NCI-H1417 treated with DMSO at 0.1 percent for 48 hours (cell line): Measurements from ENCODE around the gene MAP2.

Source experiments
- DNase-seq: peaks from one replicate; lab custom pipeline; 2025; lab: John Stamatoyannopoulos, UW

Gene MAP2, protein sequence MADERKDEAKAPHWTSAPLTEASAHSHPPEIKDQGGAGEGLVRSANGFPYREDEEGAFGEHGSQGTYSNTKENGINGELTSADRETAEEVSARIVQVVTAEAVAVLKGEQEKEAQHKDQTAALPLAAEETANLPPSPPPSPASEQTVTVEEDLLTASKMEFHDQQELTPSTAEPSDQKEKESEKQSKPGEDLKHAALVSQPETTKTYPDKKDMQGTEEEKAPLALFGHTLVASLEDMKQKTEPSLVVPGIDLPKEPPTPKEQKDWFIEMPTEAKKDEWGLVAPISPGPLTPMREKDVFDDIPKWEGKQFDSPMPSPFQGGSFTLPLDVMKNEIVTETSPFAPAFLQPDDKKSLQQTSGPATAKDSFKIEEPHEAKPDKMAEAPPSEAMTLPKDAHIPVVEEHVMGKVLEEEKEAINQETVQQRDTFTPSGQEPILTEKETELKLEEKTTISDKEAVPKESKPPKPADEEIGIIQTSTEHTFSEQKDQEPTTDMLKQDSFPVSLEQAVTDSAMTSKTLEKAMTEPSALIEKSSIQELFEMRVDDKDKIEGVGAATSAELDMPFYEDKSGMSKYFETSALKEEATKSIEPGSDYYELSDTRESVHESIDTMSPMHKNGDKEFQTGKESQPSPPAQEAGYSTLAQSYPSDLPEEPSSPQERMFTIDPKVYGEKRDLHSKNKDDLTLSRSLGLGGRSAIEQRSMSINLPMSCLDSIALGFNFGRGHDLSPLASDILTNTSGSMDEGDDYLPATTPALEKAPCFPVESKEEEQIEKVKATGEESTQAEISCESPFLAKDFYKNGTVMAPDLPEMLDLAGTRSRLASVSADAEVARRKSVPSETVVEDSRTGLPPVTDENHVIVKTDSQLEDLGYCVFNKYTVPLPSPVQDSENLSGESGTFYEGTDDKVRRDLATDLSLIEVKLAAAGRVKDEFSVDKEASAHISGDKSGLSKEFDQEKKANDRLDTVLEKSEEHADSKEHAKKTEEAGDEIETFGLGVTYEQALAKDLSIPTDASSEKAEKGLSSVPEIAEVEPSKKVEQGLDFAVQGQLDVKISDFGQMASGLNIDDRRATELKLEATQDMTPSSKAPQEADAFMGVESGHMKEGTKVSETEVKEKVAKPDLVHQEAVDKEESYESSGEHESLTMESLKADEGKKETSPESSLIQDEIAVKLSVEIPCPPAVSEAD (N-terminal part only)

DNA sequence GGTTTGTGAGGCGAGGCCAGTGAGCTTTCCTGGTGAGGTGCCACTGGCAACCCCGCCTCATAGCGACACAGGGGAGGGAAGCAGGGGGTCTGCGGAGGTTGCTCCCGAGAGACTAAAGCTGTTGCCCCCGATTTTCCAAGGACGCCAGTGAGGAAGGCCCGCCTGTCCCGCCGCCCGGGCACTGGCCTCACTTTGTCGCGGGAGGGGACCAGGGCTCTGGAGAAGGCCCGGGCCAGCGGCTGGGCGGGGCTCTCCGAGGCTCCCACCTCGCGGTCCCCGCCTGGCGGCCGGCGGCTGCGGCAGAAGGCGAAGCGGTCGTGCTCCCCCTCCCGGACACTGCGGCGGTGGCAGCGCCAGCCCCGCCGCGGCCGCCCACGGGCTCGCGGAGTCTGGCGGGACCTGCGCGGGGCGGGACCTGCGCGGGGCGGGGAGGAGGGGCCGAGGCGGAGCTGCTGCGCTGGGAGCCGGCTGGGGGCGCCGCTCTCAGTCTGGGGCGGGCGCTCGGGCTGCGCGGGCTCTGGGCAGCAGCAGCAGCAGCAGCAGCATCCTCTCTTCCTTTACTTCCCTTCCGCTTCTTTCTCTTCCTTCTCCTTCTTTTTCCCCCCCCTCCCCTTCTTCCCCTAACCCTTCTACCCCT lies at the start of gene MAP2:
Gene MAP2, plus strand, starts transcription at position 486 of the 637 bp plus-strand sequence. CDS start 229,124 bp downstream, outside the sequence.
- DNase-seq: peak; percentile 47

DNA sequence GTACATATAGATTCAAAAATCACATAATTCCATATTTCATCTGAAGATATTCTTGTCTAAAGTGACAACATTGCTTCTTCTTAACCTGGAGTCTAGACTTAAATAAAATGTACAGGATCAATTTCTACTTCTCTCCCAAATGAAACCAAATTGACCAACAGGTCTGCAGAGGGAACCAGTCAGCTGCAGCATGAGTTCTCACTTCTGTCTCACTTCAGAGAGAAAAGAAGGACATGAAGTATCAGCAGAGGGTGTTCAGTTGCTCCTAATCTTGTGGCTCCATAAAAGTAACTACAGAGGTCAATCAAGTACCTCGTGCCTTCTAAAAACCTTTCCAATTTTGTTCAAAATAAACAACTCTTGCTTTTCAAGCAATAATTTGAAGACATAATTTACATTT lies 47.2 kb upstream of the MAP2 start:
- no peak for DNase-seq

DNA sequence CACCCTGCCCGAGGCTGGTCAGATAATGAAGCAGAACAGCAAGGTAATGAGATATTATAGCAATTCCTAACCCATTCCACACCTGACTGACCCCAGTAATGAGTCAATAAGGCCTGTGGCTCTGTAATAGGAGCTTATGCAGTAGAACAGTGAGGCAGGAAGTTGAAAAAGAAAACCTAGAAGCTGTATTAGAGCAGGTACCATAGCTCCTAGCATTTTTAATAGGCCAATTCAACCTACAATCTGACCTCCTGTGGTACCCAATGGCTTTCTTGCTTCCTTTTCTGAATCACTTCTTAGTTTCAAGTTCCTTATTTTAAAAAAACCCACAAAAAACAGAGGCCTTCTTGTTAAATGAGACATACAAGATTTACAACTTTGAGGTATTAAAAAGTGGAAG lies 43.6 kb upstream of the MAP2 start:
- no peak for DNase-seq

DNA sequence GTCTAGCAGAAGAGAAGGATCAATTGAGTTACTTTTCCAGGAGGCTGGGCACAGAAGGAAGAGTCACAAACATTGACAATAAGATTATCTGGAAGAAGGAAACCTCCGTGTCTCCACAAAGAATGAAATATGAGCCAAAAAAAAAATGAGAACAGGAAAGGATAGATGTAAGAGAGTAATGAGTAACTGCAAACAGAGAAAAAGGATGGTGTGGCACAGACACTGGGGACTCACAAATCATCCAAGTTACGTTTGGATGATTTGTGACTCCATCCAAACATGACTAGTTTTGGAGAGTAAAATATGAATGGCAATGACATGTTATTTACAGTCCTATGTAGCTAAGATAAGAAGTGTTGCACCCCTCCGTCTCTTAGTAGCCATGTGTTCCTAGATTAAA lies 42.8 kb upstream of the MAP2 start:
- no peak for DNase-seq

DNA sequence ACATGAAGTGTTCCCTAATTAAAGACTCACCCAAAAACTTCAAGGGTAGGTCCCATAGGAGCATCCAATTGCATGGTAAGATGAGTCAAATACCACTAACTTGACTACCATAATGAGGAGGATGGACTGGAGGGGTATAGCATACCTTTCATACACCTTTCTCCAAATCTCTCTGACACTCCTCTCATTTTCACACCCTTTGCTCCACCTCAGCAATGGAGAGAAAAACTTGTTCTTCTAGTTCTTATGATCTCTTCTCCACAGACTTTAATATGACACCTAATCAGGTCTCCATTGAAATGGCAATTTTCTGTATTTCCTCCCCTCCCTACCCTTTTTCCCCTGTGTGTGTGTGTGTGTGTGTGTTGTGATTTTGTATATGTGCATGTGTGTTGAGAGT lies 41.1 kb upstream of the MAP2 start:
- DNase-seq: no peak

DNA sequence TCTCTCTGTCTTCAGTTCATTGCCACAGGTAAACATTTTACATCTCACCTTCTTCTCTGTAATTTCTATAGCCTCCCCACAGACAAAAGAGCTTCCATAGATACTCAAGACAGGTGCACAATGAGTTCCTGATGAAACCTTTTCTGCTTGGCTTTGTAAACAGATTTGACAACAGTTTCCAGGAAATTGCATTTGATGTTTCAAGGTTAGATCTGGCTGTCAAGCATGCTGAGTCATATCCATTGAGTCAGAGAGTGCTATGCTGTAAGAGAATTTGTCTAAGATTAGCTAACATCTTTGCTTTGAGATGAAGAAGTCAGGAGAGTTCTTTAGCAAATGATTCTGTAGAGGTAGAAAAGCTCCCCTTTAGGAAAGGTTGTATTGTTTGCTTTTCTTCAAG lies 40.6 kb upstream of the MAP2 start:
- no peak for DNase-seq

DNA sequence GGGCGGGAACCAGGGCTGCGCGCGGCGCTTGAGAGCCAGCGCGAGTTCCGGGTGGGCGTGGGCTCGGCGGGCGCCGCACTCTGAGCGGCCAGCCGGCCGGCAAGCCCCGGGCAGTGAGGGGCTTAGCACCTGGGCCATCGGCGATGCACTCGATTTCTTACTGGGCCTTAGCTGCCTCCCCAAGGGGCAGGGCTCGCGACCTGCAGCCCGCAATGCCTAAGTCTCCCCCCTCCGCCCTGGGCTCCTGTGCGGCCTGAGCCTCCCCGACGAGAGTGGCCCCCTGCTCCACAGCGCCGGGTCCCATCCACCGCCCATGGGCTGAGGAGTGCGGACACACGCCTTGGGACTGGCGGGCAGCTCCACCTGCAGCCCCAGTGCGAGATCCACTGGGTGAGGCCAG lies 36.5 kb upstream of the MAP2 start:
- DNase-seq: no peak

DNA sequence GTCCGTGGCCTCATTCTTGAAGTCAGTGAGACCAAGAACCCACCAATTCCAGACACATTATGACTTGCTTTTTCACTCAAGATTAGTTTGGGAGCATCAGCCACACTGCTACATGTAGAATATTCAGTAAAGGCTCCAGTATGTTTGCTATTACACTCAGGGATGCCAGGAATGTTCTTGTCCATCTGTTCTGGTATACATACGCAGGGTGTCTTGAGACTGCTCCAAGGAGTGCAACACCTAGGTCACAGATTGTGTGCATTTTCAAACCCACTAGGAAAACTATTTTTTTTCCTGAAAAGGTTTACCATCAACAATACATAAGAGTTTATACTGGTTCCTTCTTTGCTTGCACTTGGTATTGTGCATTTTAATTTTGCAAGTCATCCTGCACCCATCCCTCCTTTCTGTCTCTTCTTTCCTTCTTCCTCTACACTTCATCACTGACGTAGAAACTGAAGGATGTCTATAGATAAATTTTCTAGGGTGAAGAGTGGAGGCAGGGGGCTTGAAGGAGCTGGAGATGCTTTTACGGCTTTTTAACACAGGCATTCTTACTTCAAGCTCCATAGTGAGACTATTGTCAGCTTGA lies 35.3 kb upstream of the MAP2 start:
- DNase-seq: no peak

DNA sequence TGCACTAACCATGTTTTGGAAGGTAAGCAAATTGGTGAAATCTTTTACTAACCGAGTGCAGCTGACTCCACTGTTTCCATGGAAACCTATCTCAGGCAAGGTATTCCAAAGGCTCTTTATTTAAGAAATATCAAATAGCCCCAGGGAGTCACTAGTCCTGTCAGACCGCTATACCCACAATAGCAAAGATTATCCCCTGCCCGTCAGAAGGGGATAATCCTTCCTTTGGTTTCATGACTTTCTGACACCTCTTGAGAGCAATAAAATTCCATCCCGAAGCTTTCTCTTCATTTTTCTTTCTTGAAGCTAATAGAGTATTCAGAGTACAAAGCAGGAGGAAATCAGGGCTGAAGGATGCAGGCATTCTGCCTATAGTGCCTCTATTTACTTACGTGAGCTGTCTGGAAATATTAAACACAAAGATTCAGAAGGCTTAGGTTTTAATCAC lies 34.7 kb upstream of the MAP2 start:
- DNase-seq: no peak

DNA sequence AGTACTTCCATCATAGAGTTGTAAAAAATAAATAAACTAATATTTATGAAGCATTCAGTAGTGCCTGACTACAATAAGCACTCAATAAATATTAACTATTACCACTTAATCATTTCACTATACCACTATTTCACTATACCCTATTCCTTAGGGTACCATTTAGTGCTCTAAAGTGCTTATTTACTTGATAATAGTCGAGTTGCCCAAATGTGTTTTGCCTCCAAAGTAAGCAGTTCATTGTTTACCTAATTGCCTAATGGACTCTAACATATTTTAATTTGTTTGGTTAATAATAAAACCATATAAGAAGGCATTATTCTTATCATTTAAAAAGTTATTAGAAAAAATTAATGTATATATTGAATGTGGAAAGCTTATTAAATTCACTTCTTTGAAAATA lies 33.0 kb upstream of the MAP2 start:
- no peak for DNase-seq

DNA sequence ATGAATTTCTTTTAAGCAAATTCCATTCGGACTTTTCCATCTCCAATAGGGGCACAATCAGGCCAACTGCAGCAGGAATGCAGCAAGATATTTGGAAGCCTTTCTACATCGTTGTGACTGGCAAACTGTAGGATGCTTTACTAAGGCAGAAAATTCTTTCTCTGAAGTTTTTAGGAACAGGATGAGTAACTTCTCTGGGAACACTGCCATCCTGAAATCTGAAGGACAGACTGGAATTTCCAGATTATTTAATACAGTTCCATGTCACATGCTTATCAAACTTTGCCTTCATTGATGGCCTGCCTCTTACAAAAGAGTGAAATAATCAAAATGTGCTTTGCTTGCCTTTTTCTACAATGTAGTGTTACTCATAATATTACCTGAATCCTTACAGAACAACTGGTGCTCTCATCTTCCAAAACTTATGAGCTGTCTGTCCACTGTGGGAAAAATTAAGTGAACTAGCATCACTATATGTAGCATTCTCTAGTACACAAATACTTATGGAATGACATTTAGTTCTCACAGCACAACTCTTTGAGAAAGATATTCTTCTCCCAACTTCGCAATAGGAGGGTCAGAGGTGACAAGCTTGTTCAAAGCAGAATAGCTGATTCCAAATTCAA lies 32.0 kb upstream of the MAP2 start:
- no peak for DNase-seq

DNA sequence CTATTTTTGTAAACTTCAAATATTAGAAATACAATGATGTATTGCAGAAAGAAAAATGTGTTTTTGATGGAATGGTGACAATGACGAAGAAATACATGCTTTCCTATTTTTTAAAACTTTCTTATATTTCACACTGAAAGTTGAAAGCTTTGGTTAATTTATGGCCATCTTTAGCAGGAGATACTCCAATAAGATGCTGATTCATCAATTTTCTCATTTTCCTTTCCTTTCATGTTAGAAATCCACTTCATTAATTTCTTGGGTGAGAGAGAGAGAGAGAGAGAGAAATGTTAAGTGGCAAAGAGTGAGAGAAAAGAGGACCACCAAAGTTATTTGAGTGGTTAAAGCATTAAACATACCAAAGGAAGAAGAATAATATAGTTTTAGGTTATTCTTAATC lies 28.6 kb upstream of the MAP2 start:
- DNase-seq: no peak

DNA sequence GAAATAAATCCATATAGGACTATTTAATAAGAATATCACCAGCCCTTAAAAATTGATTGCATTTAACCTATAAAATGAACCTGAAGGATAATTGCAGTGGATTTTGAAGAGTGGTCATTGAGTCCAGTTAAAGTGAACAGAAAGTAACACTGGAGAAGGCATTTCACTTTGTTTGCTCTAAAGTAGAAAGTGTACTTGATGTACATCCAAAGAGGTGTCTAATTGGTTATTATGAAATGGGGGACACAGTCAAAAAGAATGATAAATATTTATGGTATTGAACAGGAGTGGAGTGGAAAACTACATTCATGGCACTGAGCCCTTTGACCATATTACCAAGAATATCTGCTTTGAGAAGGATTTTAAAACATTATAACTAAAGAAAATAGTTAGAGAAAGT lies 28.2 kb upstream of the MAP2 start:
- no peak for DNase-seq

DNA sequence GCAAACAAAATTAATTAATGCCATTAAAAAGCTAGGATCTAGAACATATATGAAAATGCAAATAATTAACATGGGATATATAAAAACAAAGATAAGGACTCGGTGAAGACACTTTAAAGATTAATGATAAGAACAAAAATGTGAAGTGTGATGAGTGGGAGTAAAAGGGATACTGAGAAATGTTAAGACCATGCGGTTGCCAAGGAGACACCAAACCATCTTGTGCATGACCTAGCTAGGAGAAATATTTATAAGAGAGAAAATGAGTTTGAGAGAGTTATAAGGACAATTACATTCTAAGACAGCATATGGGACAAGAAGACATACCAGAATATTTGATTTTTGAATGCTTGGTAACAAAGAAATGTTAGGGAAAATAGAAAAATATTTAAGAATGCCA lies 25.4 kb upstream of the MAP2 start:
- no peak for DNase-seq

DNA sequence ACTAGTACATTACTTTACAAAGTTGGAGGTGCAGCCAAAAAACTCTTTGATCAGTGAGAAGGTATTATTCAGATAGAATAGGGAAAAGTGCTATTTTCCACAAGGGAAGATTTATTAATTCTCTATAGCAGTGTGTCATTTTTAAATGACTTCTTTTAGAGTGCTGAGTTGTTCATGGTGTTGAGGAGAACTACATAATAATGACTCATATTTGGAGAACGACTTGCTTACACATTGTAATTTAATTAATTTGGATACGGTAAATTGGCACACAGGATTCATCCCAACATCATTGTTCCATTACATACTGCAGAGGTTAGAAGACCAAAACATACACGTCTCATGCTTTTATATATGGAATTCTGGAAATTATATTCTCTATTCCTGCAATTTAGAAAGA lies 22.1 kb upstream of the MAP2 start:
- DNase-seq: no peak

DNA sequence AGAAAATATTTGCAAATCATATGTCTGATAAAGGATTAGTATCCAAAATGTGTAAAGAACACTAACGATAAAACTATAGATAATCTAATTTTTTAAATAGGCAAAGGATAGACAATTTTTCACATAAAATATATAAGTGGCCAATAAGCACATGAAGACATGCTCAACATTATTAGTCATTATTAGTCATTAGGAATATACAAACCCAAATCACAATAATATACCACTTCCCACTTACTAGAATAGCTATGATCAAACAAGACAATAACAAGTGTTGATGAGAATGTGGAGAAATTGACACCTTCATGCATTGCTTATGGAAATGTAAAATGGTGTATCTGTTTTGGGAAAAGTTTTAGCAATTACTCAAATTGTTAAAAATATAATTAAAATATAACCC lies 12.6 kb upstream of the MAP2 start:
- no peak for DNase-seq

DNA sequence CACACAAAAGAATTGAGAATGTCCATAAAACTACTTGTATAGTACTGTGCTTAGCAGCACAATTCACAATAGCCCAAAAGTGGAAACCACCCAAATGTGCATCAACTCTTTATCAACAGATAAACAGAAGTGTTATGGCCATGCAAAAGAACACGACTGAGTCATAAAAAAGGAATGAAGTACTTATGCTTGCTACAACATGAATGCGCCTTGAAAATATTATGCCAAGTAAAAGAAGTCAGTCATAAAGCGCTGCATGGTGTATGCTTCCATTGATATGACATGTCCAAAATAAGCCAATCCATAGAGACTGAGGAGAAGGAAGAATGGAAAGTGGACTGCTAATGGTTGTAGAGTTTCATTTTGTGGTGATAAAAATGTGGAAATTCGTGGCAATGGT lies 12.1 kb upstream of the MAP2 start:
- no peak for DNase-seq

DNA sequence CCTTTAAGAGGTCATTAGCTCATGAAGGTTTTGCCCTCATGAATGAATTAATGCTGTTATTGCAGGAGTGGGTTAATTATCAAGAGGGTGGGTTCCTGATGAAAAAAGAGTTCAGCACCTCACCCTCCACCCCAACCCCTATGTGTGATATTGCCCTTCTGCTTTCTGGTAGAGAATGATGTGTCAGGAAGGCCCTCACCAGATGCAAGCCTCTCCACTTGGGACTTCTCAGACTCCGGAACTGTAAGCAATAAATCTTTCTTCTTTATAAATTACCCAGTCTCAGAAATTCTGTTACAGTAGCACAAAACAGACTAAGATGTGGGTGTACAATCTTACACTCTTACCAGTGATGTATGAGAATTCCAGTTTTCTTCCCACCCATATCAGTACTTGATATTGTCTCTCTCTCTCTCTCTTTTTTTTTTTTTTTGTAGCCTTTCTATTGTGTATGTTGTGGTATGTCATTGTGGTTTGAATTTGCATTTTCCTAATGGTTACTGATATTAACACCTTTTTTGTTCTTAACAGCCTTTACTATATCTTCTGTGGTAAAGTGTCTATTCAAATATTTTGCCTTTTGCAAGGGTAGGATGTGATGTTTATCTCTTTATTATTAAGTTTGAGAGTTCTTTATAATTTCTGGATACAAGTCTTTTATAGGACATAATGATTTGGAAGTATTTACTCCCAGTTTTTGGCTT lies 10.4 kb upstream of the MAP2 start:
- no peak for DNase-seq

DNA sequence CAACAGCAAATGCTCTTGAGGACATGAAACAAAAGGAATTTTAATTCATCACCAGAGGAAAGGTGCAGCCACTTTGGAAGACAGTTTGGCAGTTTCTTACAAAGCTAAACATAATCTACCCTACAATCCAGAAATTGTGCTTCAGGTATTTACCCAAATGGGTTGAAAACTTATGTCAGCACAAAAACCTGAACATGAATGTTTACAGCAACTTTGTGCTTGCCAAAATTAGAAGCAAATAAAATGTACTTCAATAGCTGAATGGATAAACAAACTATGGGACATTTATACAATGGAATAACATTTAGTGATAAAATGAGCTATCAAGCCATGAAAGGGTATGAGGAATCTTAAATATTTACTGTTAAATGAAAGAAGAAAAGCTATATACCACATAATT lies 6.9 kb upstream of the MAP2 start:
- no peak for DNase-seq

DNA sequence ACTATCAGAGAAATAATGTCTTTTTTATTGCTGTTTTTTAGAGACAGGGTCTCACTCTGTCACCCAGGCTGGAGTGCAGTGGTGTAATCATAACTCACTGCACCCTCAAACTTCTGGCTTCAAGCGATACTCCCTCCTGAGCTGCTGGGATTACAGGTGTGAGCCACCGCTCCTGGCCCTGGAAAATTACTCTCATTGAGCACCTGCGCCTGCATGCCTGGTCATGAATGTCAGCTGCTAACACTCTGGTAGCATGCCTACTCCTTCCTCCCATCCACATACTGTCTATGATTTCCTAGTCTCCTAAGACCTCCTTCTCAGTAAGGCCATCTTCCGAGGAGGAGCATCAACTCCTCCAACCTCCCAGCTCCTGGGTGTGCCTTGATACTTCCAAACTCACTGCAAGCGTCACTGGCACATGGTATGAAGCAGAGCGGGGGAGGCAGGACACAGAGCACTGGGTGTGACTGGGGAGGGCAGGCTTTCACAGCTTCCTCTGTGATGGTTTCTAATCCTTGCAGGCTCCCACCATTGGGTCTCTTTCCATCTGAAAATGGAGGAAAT lies 1.6 kb upstream of the MAP2 start:
- peak; percentile 11 for DNase-seq
